GM20000 (cell line): ENCODE data around the gene MAG.

ENCODE experiments used
- DNase-seq: peaks from one replicate; pipeline ENCODE4 v3.0.0; 2012; ENCODE audit warnings: low spot score
- TF ChIP-seq, protein P1 (sequence below): IDR thresholded peaks from 2 replicates; pipeline ENCODE4 v1.5.1; 2012; ENCODE audit warnings: mild to moderate bottlenecking, control low read depth; ENCODE audit errors: extremely low read depth, missing control alignments

MAG gene

DNA sequence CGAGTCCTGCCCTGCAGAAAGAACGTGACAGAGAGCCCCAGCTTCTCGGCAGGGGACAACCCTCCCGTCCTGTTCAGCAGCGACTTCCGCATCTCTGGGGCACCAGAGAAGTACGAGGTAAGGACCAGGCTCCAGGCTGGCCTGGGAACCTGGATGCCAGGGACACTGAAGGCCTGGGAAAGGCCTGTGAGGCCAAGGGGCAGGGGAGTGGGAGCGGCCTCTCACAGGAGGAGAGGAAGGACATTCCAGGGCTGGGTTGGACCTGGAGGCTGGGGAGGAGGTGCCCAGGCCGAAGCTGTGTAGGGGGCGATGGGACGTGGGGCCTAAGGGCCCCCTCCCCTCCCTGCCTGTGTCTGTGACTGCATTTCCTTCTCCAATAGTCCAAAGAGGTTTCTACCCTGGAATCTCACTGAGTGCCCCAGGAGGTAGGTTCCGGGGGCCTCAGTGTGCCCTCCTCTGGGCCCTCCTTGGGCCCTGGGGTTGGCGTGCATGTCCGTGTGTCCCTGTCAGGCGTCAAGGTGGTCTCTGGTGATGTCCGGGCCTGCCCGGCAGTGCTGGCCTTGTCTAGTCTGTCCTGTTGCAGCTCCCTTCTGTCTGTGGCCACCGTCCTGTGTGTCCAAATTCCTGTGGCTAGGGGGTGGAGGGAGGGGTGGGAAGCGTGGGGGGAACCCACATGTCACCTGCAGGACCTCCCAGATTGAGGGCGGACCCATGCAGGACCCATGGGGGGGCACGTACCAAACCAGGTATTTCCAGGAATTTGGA lies 20.1 kb downstream of the MAG start:
- DNase-seq: no peak

GRCh38 chr19:35313587-35313986 lies 21.6 kb downstream of the MAG start:
- no peak for DNase-seq
- TF ChIP-seq, protein P1, sequence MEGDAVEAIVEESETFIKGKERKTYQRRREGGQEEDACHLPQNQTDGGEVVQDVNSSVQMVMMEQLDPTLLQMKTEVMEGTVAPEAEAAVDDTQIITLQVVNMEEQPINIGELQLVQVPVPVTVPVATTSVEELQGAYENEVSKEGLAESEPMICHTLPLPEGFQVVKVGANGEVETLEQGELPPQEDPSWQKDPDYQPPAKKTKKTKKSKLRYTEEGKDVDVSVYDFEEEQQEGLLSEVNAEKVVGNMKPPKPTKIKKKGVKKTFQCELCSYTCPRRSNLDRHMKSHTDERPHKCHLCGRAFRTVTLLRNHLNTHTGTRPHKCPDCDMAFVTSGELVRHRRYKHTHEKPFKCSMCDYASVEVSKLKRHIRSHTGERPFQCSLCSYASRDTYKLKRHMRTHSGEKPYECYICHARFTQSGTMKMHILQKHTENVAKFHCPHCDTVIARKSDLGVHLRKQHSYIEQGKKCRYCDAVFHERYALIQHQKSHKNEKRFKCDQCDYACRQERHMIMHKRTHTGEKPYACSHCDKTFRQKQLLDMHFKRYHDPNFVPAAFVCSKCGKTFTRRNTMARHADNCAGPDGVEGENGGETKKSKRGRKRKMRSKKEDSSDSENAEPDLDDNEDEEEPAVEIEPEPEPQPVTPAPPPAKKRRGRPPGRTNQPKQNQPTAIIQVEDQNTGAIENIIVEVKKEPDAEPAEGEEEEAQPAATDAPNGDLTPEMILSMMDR: no peak

More for the DNA sequence above, 20.1 kb downstream of the MAG start:
- TF ChIP-seq, protein P1: no peak

DNA sequence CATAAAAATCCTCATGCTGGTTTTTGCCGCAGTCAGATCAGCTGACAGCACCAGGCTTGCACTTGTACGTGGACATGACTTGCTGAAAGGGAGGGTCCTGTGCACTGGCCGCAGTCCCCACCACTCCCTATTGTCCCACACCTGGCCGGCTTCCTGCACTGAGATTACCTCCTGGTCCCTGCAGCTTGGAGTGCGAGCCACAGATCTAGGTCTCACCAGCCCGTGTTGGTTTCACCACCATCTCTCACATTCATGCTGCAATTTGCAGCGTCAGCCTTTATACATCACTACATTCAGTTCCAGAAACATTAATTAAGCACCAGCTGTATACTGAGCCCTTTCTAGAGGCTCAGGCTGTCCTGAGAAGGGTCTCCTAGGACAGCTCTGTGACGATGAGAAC lies 22.1 kb downstream of the MAG start:
- DNase-seq: no peak
- TF ChIP-seq, protein P1: no peak

DNA sequence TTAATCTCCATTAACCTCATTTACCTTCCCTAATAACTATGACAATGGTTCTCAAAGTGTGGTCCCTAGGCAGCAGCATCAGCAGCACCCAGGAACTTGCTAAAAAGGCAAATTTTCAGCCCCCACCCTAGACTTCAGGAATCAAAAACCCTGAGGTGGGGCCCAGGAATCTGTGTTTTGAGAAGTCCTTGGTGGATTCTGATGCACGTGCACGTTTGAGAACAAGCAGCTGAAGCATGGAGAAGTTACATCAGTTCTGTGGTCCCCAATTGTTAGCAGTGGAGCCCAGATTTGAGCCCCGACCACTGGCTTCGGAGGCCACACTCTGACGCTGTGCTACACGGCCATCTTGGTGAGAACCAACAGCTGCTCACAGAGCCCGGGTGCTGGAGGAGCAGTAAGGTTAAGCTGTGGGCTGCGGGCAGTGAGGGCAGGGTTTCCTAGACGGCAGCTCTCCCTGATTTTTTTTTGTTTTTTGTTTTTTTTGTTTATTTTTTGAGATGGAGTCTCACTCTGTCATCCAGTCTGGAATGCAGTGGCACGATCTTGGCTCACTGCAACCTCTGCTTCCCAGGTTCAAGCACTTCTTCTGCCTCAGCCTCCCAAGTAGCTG lies 23.0 kb downstream of the MAG start:
- DNase-seq: no peak
- TF ChIP-seq, protein P1: no peak

- TF ChIP-seq, protein P1: no peak
- no peak for DNase-seq
Measured at GRCh38 chr19:35315883-35316282, 23.9 kb downstream of the MAG start.

- TF ChIP-seq, protein P1: no peak
- no peak for DNase-seq
Measured at GRCh38 chr19:35316560-35316959, 24.6 kb downstream of the MAG start.

GRCh38 chr19:35317464-35318043 lies 25.6 kb downstream of the MAG start:
- DNase-seq: no peak
- TF ChIP-seq, protein P1: no peak
